Measurements from ENCODE around the gene CPSF4L.

Gene CPSF4L

GRCh38 chr17:73209436-73209835 lies 52.2 kb downstream of the CPSF4L start:
- no peak overlapping the region for H3K4me3 ChIP-seq (ENCODE audit: low read depth, low read length)
- in situ Hi-C loops (cut with HindIII; ENCODE audit: low sequenced_read_pairs) = no loop called here
- no peak for DNase-seq (ENCODE audit: low read depth)
- TF ChIP-seq CTCF (IDR thresholded peaks at IDR 0.05; ENCODE audit: low read depth, low read length, missing control alignments) = no peak

GRCh38 chr17:73208139-73208827 lies 53.4 kb downstream of the CPSF4L start:
- in situ Hi-C loops (cut with HindIII; ENCODE audit: low sequenced_read_pairs) = no loop called here
- DNase-seq (ENCODE audit: low read depth) = no peak
- no peak for TF ChIP-seq CTCF (IDR thresholded peaks at IDR 0.05; ENCODE audit: low read depth, low read length, missing control alignments)
- H3K4me3 ChIP-seq (ENCODE audit: low read depth, low read length) = no peak overlapping the region

GRCh38 chr17:73205459-73205961 lies 56.2 kb downstream of the CPSF4L start:
- no peak for TF ChIP-seq CTCF (IDR thresholded peaks at IDR 0.05; ENCODE audit: low read depth, low read length, missing control alignments)
- in situ Hi-C loops (cut with HindIII; ENCODE audit: low sequenced_read_pairs) = no loop called here
- no peak for DNase-seq (ENCODE audit: low read depth)
- H3K4me3 ChIP-seq (ENCODE audit: low read depth, low read length) = no peak overlapping the region

GRCh38 chr17:73203788-73204479 lies 57.7 kb downstream of the CPSF4L start:
- in situ Hi-C loops (cut with HindIII; ENCODE audit: low sequenced_read_pairs) = no loop called here
- no peak for TF ChIP-seq CTCF (IDR thresholded peaks at IDR 0.05; ENCODE audit: low read depth, low read length, missing control alignments)

GRCh38 chr17:73203135-73203787 lies 58.4 kb downstream of the CPSF4L start:
- in situ Hi-C loops (cut with HindIII; ENCODE audit: low sequenced_read_pairs) = no loop called here
- no peak overlapping the region for H3K4me3 ChIP-seq (ENCODE audit: low read depth, low read length)
- DNase-seq (ENCODE audit: low read depth) = no peak
- TF ChIP-seq CTCF (IDR thresholded peaks at IDR 0.05; ENCODE audit: low read depth, low read length, missing control alignments) = no peak

More at GRCh38 chr17:73203788-73204479, 57.7 kb downstream of the CPSF4L start:
- H3K4me3 ChIP-seq (ENCODE audit: low read depth, low read length) = no peak overlapping the region
- no peak for DNase-seq (ENCODE audit: low read depth)

GRCh38 chr17:73201215-73202069 lies 60.2 kb downstream of the CPSF4L start:
- no peak overlapping the region for H3K4me3 ChIP-seq (ENCODE audit: low read depth, low read length)
- no peak for TF ChIP-seq CTCF (IDR thresholded peaks at IDR 0.05; ENCODE audit: low read depth, low read length, missing control alignments)
- no peak for DNase-seq (ENCODE audit: low read depth)
- in situ Hi-C loops (cut with HindIII; ENCODE audit: low sequenced_read_pairs) = no loop called here

All from astrocyte of the cerebellum (primary cell).